Measurements from ENCODE around the gene B3GALNT2. TPM values are rescaled to one million over a fixed set of nuclear protein-coding genes. Genes with fewer than 3 reads are reported as not detected.

Gene B3GALNT2
- total and polyA plus RNA-seq, 2 of the 4 experiments (the other 2 are of a cell fraction): 11.0 to 32.8 TPM

- Histone ChIP-seq H4K20me1 (ENCODE audit: insufficient read depth, low read length) (0 out of 2 replicates have a peak, but pooled peaks cover 3% of the 10 kb centered on the region), H3K4me1 (ENCODE audit: control insufficient read depth, insufficient read depth, low read length) (0 out of 2 replicates have a peak, but pooled peaks cover 2% of the 10 kb centered on the region), H3K27me3 (ENCODE audit: control insufficient read depth, insufficient read depth, low read length) (no peaks in the 10 kb centered on the region), H2AK5ac (ENCODE audit: low read depth, low read length) (no peak overlapping the region), H3K27ac (ENCODE audit: insufficient read depth, low read length) (no peak overlapping the region), H3K9me3 (ENCODE audit: control insufficient read depth, insufficient read depth, low read length) (no peaks in the 10 kb centered on the region), H2BK120ac (ENCODE audit: low read depth, low read length) (no peak overlapping the region), H3K9ac (ENCODE audit: low read depth, low read length) (no peak overlapping the region), H2BK5ac (ENCODE audit: low read depth, low read length, poor library complexity, severe bottlenecking) (no peak overlapping the region), H3K36me3 (ENCODE audit: control insufficient read depth, insufficient read depth, low read length) (peaks cover 30% of the 10 kb centered on the region), H3K4me3 (ENCODE audit: insufficient read depth, low read depth, low read length) (no peak overlapping the region), H3K79me1 (ENCODE audit: low read depth in 1 of 2, low read length in 2 of 2) (peaks cover 3 to 4% of the 10 kb centered on the region in 2 experiments; a peak in 1 of 4 replicates), H2AK9ac (replicated peaks; ENCODE audit: low read depth, low read length, poor library complexity) (no peak overlapping the region), H2BK15ac (ENCODE audit: low read depth, low read length) (no peak overlapping the region), H3K4ac (ENCODE audit: low read depth, low read length) (no peak overlapping the region), H3K23ac (ENCODE audit: low read depth, low read length) (no peak overlapping the region), H2AFZ (replicated peaks; ENCODE audit: low read length, poor library complexity) (no peak overlapping the region), H3K18ac (ENCODE audit: low read depth, low read length) (no peak overlapping the region), H3K56ac (ENCODE audit: extremely low read depth, insufficient read depth, low read length) (no peak overlapping the region), H4K5ac (ENCODE audit: low read depth, low read length) (no peak overlapping the region), H3K4me2 (ENCODE audit: low read depth, low read length) (no peak overlapping the region), H4K8ac (ENCODE audit: low read depth in 2 of 2, low read length in 2 of 2) (no peak overlapping the region), H3K9me1 (ENCODE audit: insufficient read depth, low read length) (no peaks in the 10 kb centered on the region), H4K91ac (ENCODE audit: insufficient read depth, low read depth, low read length) (no peak overlapping the region), H3K14ac (replicated peaks; ENCODE audit: low read depth, low read length) (no peak overlapping the region), H2BK20ac (ENCODE audit: low read depth, low read length) (no peak overlapping the region)
- DNase-seq (no peak), ATAC-seq (ENCODE audit: low read depth) (peak; percentile 48)
- no TSS peak for BruUV-seq (replicated peaks)
- intact Hi-C loops (cut with micrococcal nuclease): no loop called here
- dilution Hi-C loops (cut with HindIII; ENCODE audit: low sequenced_read_pairs, unreplicated experiment): no loop called here
- in situ Hi-C loops (cut with MboI; ENCODE audit: low sequenced_read_pairs): no loop called here
- no CpG with 5 or more reads among the region's 2 CpGs for WGBS, 2 experiments (ENCODE audit: extremely low coverage in 2 of 2, insufficient read length in 1 of 2)
- POLR2A ChIA-PET (ENCODE audit: unreplicated experiment): no interaction called here
- TF ChIP-seq ELK1 (IDR thresholded peaks at IDR 0.05; ENCODE audit: borderline replicate concordance, low read depth, low read length): no peak
- TF ChIP-seq MAFK (IDR thresholded peaks at IDR 0.05; ENCODE audit: low read depth, low read length): peak; percentile 65
- CTCF ChIA-PET: no interaction called here
Observed at GRCh38 chr1:235450886-235451483, 53.3 kb downstream of the B3GALNT2 start.

Data from IMR-90 (cell line).